GM19467 (cell line): ENCODE results near the gene SOAT2.

ENCODE experiments used
- ATAC-seq: cut with Tn5 transposase; IDR thresholded peaks from one replicate; pipeline ENCODE4 v1.9.1; 2021; ENCODE audit warnings: mild to moderate bottlenecking, moderate library complexity; ENCODE audit not compliant: unreplicated experiment

The SOAT2 gene

GRCh38 chr12:53102883-53103807 lies at the start of gene SOAT2:
Gene SOAT2 (plus strand): TSS chr12:53103486. CDS start chr12:53103578, 92 bp downstream.
- ATAC-seq, result peak; percentile 48

- ATAC-seq, result peak; percentile 88
Observed at GRCh38 chr12:53054112-53054878, 49.0 kb upstream of the SOAT2 start.

- no peak for ATAC-seq
Observed at GRCh38 chr12:53055471-53056266, 47.6 kb upstream of the SOAT2 start.

GRCh38 chr12:53056296-53056695 lies 47.0 kb upstream of the SOAT2 start:
- no peak for ATAC-seq

GRCh38 chr12:53056901-53057300 lies 46.4 kb upstream of the SOAT2 start:
- no peak for ATAC-seq

GRCh38 chr12:53057816-53058500 lies 45.3 kb upstream of the SOAT2 start:
- ATAC-seq, result no peak

GRCh38 chr12:53058674-53059433 lies 44.4 kb upstream of the SOAT2 start:
- no peak for ATAC-seq

- ATAC-seq, result no peak
Observed at GRCh38 chr12:53059434-53060063, 43.7 kb upstream of the SOAT2 start.

GRCh38 chr12:53060064-53060720 lies 43.1 kb upstream of the SOAT2 start:
- no peak for ATAC-seq

GRCh38 chr12:53060721-53061276 lies 42.5 kb upstream of the SOAT2 start:
- no peak for ATAC-seq

GRCh38 chr12:53061404-53062010 lies 41.8 kb upstream of the SOAT2 start:
- ATAC-seq, result no peak

GRCh38 chr12:53062011-53062961 lies 41.0 kb upstream of the SOAT2 start:
- no peak for ATAC-seq

GRCh38 chr12:53062977-53063707 lies 40.1 kb upstream of the SOAT2 start:
- ATAC-seq, result no peak

GRCh38 chr12:53063708-53064612 lies 39.3 kb upstream of the SOAT2 start:
- no peak for ATAC-seq
